ENCODE data around the gene ARL15. TPM values are rescaled to one million over a fixed set of nuclear protein-coding genes. Genes with fewer than 3 reads are reported as not detected.

Gene ARL15
- total RNA-seq, 4 donors from 2014 or later, result 36.2 to 338 (median 69.0) TPM

DNA sequence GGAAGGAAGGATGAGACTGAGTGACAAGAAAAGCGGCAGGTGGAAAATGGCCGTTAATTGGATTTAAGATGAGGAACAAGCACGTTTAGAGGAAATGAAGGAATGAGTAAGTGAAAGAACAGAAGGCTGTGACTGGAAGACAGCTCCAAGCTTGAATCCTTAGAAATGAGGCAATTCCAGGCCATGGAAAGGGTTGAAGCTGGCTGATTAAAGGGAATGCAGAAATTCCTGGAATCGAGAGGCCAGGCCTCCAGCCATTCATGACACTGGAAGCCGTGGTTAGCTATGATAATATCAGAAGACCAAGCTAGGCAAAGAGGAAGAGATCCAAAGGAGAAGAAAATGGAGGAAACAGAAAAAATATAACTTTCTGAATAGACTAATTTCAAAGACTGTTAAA is 84.2 kb downstream of the ARL15 start:
- no peak for DNase-seq
- Histone ChIP-seq H3K36me3 (no peaks in the 10 kb centered on the region), H3K27me3 (no peaks in the 10 kb centered on the region), H3K27ac (no peak overlapping the region), H3K4me3 (no peak overlapping the region), H3K9me3 (no peaks in the 10 kb centered on the region), H3K4me1 (no peaks in the 10 kb centered on the region)
- intact Hi-C loops (cut with DNase I; ENCODE audit: low total_unique reads), result no loop called here
- TF ChIP-seq, protein P1, sequence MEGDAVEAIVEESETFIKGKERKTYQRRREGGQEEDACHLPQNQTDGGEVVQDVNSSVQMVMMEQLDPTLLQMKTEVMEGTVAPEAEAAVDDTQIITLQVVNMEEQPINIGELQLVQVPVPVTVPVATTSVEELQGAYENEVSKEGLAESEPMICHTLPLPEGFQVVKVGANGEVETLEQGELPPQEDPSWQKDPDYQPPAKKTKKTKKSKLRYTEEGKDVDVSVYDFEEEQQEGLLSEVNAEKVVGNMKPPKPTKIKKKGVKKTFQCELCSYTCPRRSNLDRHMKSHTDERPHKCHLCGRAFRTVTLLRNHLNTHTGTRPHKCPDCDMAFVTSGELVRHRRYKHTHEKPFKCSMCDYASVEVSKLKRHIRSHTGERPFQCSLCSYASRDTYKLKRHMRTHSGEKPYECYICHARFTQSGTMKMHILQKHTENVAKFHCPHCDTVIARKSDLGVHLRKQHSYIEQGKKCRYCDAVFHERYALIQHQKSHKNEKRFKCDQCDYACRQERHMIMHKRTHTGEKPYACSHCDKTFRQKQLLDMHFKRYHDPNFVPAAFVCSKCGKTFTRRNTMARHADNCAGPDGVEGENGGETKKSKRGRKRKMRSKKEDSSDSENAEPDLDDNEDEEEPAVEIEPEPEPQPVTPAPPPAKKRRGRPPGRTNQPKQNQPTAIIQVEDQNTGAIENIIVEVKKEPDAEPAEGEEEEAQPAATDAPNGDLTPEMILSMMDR (IDR thresholded peaks at IDR 0.05), result no peak
- no peak for TF ChIP-seq POLR2A (IDR thresholded peaks at IDR 0.05)

DNA sequence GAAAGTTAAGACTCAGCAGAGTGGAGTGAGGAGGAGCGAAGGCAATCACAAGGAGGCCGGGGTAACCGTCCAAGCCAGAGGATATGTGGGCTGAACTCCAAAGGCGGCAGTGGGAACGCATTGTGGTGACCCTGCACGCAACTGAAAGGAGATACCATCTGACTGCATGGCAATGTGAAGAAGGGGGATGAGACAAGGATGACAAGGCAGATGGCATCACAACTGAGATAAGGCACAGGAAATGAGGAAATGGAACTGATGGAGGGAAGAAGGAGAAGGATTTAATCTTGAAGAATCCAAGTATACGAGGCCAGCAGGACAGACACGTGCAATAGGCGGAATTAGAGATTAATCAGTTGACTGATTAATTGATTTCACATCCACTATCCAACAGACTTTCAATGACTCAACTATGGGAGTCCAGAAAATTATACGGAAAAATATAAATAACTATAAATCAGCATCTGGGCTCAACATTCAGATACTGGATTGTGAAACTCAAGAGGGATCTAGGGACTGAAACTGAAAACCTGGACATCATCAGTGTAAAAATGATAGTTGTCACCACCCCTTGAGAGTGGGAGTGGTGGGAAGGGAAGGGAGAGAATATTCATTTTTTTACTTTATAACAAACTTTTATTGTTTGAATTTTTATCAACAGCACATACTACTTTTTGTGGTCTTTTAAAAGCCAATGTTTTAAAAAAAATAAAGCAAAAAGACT is 86.1 kb downstream of the ARL15 start:
- DNase-seq, result no peak
- Histone ChIP-seq H3K27me3 (no peaks in the 10 kb centered on the region), H3K36me3 (no peaks in the 10 kb centered on the region), H3K9me3 (no peaks in the 10 kb centered on the region), H3K4me3 (no peak overlapping the region), H3K4me1 (no peaks in the 10 kb centered on the region), H3K27ac (no peak overlapping the region)
- intact Hi-C loops (cut with DNase I; ENCODE audit: low total_unique reads), result no loop called here
- TF ChIP-seq, protein P1 (IDR thresholded peaks at IDR 0.05), result no peak
- no peak for TF ChIP-seq POLR2A (IDR thresholded peaks at IDR 0.05)

DNA sequence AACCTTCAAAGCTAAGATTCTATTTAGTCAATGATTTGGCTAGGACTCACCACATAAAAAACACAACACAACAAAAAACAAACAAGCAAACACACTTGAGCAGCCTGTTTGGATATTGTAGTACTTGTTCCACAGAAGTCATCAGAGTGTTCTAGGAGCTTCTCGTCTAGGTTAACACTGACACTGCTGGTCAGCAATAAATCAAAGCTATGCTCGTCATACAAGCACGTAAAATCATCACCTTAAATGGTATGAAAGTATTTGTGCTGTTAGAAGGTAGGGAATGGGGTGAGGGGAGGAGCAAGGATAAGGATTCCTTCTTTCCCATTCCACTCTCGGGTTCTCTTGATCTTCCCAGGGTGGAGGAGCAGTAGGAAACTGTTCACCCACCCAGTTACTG is 88.0 kb downstream of the ARL15 start:
- Histone ChIP-seq H3K36me3 (no peaks in the 10 kb centered on the region), H3K27me3 (no peaks in the 10 kb centered on the region), H3K4me3 (no peak overlapping the region), H3K9me3 (no peaks in the 10 kb centered on the region), H3K27ac (no peak overlapping the region), H3K4me1 (no peaks in the 10 kb centered on the region)
- intact Hi-C loops (cut with DNase I; ENCODE audit: low total_unique reads), result no loop called here
- no peak for TF ChIP-seq POLR2A (IDR thresholded peaks at IDR 0.05)
- TF ChIP-seq, protein P1 (IDR thresholded peaks at IDR 0.05), result no peak
- no peak for DNase-seq

DNA sequence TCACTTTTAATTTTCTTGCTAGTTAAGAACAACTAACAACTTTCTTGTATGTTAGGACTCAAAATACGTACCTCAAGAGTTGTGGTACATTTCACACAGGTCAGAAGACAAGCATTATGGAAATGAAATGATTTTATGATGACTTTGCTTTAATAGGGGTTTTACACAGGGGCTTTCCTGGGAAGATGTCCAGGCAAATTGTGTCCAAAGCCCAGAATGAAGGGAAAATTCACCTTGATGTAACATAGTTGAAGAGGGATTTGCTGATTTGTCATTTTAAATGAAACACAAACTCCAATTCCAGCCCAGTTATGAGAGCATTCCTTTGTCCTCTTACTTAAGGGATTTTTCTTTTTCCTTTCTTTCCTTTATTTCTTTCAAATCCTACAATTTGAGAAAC is 89.2 kb downstream of the ARL15 start:
- Histone ChIP-seq H3K4me1 (no peaks in the 10 kb centered on the region), H3K27me3 (no peaks in the 10 kb centered on the region), H3K27ac (no peak overlapping the region), H3K9me3 (no peaks in the 10 kb centered on the region), H3K4me3 (no peak overlapping the region), H3K36me3 (no peaks in the 10 kb centered on the region)
- intact Hi-C loops (cut with DNase I; ENCODE audit: low total_unique reads), result no loop called here
- DNase-seq, result no peak
- TF ChIP-seq, protein P1 (IDR thresholded peaks at IDR 0.05), result no peak
- TF ChIP-seq POLR2A (IDR thresholded peaks at IDR 0.05), result no peak

DNA sequence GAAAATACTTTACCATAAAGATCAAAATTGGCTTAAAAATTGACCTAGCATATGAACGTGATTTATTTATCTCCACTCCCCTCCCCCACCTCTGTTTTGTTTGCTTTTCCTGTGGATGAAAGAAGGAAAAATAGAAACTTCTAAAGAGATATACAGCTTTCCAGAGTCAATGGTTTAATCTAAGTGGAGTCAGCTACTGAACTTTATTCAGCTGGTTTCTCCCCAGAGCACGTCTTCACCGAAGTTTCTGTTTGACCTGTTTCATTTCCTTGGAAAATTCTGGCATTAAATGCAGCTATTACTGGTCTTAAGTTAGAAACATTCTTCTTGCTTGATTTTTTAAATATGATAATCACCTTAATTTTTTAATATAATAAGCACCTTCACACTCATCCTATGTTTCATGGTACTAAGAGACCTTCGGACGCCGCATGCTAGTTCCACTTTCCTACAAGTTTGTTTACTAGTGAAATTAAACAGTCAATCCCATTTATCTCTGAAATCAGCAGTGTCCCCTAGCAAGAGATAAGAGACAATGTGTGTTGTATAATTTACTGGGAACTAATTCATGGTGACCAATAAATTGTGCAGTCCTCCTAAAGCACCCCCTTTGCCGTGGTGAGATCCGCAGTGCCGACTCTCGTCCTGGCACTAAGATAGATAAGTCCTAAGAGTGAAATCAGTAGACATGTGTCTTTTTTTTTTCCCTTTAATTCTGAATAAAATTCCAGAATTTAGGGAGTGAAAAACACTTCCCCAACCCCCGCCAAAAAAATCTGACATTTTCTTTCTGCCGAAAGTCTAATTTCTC is 89.9 kb downstream of the ARL15 start:
- Histone ChIP-seq H3K27me3 (no peaks in the 10 kb centered on the region), H3K9me3 (no peaks in the 10 kb centered on the region), H3K36me3 (no peaks in the 10 kb centered on the region), H3K27ac (no peak overlapping the region), H3K4me1 (no peaks in the 10 kb centered on the region), H3K4me3 (no peak overlapping the region)
- TF ChIP-seq POLR2A (IDR thresholded peaks at IDR 0.05), result no peak
- TF ChIP-seq, protein P1 (IDR thresholded peaks at IDR 0.05), result no peak
- DNase-seq, result no peak
- intact Hi-C loops (cut with DNase I; ENCODE audit: low total_unique reads), result no loop called here
